ENCODE data around the gene TRPM6. TPM values are rescaled to one million over a fixed set of nuclear protein-coding genes. Genes with fewer than 3 reads are reported as not detected.
"Not testable (repeated sequence)": the region's sequence is repeated elsewhere in the genome, so short reads cannot be mapped to it uniquely, and the experiment has no call there.

The TRPM6 gene
- total RNA-seq, 1 donor from 2014 or later: not detected

DNA sequence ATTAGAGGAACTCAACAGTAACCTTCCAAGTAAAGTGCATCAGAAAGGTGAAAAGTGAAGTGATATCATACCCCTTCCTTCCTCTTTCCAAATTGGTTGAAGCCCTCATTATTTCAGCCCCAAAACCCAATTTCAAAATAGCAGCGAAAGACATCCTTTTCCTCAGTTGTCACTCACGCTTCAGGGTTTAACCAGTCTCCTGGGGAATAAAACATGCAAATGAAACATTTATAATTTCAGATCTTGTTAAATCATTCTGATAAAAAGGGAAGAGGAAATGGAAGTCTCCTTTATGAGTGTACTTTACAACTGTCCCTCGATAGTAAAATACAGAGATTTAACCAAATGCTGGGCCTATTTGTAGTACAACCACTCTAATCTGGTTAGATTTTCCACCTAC is 22.5 kb downstream of the TRPM6 start:
- TF ChIP-seq, protein P1, sequence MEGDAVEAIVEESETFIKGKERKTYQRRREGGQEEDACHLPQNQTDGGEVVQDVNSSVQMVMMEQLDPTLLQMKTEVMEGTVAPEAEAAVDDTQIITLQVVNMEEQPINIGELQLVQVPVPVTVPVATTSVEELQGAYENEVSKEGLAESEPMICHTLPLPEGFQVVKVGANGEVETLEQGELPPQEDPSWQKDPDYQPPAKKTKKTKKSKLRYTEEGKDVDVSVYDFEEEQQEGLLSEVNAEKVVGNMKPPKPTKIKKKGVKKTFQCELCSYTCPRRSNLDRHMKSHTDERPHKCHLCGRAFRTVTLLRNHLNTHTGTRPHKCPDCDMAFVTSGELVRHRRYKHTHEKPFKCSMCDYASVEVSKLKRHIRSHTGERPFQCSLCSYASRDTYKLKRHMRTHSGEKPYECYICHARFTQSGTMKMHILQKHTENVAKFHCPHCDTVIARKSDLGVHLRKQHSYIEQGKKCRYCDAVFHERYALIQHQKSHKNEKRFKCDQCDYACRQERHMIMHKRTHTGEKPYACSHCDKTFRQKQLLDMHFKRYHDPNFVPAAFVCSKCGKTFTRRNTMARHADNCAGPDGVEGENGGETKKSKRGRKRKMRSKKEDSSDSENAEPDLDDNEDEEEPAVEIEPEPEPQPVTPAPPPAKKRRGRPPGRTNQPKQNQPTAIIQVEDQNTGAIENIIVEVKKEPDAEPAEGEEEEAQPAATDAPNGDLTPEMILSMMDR (conservative IDR thresholded peaks at IDR 0.05): no peak
- Mint-ChIP-seq H3K27me3 (ENCODE audit: low read depth) (no peaks in the 10 kb centered on the region), H3K27ac (ENCODE audit: unreplicated experiment) (no peak overlapping the region), H3K4me1 (peaks cover 3% of the 10 kb centered on the region), H3K4me3 (no peak overlapping the region), H3K36me3 (ENCODE audit: low read depth) (no peaks in the 10 kb centered on the region), H3K9me3 (no peaks in the 10 kb centered on the region)
- DNase-seq (ENCODE audit: low read depth, low spot score): no peak

DNA sequence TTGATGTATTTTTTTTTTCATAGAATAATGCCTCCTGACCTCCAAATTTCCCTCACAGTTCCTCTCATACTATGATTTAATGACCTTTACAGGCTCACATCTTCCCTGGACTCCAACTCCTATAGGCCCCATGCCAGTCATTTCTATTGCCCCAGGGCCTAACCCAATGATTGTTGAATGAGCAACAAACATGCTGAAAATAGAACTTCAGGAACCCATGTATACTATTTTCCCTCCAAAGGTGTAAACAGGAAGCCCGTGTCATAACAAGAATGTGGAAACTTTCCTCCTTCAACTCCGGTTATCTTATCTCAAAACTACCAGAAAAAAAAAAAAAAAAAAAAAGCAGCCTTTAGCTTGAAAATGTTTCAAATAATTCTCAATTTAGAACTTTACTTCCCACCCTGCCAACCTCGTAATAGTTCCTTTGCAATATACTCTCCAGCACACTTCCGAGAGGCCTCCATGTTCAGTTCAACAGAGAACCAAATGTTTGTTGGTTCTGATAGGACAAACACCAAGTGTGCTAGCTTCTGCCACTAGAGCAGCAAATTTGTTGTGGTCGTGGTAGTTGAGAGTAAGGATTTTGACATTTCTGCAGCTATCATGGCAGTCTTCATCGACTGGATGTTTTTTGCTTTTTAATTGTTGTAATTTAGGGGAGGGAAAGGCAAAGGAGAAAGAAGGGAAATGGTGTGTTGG is 25.8 kb downstream of the TRPM6 start:
- no peak overlapping the region for H3K27ac Mint-ChIP-seq (ENCODE audit: unreplicated experiment)
- peaks cover 3% of the 10 kb centered on the region for H3K4me1 Mint-ChIP-seq

GRCh38 chr9:74861071-74861470 is 26.6 kb downstream of the TRPM6 start:
- Mint-ChIP-seq H3K9me3 (no peaks in the 10 kb centered on the region), H3K36me3 (ENCODE audit: low read depth) (no peaks in the 10 kb centered on the region), H3K27me3 (ENCODE audit: low read depth) (no peaks in the 10 kb centered on the region), H3K27ac (ENCODE audit: unreplicated experiment) (no peak overlapping the region), H3K4me3 (no peak overlapping the region), H3K4me1 (peaks cover 3% of the 10 kb centered on the region)
- DNase-seq (ENCODE audit: low read depth, low spot score): no peak
- TF ChIP-seq, protein P1 (conservative IDR thresholded peaks at IDR 0.05): no peak

More for the DNA sequence above, 25.8 kb downstream of the TRPM6 start:
- no peaks in the 10 kb centered on the region for H3K36me3 Mint-ChIP-seq (ENCODE audit: low read depth)
- H3K4me3 Mint-ChIP-seq: no peak overlapping the region
- DNase-seq (ENCODE audit: low read depth, low spot score): no peak
- TF ChIP-seq, protein P1 (conservative IDR thresholded peaks at IDR 0.05): no peak
- no peaks in the 10 kb centered on the region for H3K27me3 Mint-ChIP-seq (ENCODE audit: low read depth)
- no peaks in the 10 kb centered on the region for H3K9me3 Mint-ChIP-seq

GRCh38 chr9:74860247-74860646 is 27.5 kb downstream of the TRPM6 start:
- H3K36me3 Mint-ChIP-seq (ENCODE audit: low read depth); H3K9me3 Mint-ChIP-seq; H3K27me3 Mint-ChIP-seq (ENCODE audit: low read depth); H3K4me3 Mint-ChIP-seq; H3K27ac Mint-ChIP-seq (ENCODE audit: unreplicated experiment); H3K4me1 Mint-ChIP-seq; DNase-seq (ENCODE audit: low read depth, low spot score): not testable (repeated sequence)

DNA sequence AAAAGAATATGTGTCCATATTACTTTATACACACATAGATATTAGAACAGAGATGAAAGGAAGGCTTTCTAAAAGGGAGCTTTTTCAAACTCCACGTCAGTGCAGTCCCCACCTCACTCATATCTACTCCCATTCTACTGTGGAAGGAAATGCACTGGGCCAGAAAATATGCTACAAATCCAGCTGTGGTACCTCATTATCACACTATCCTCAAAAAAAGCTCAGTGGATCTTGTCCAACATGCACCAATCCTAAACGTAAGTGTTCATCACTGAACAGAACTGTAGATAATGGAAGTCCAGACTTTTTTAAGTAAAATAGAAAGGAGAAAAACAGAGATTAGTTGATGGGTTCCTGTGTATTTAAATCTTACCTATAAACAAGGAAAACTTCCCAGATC is 27.9 kb downstream of the TRPM6 start:
- Mint-ChIP-seq H3K27ac (ENCODE audit: unreplicated experiment) (no peak overlapping the region), H3K4me3 (no peak overlapping the region), H3K27me3 (ENCODE audit: low read depth) (no peaks in the 10 kb centered on the region), H3K36me3 (ENCODE audit: low read depth) (no peaks in the 10 kb centered on the region), H3K4me1 (peaks cover 3% of the 10 kb centered on the region), H3K9me3 (no peaks in the 10 kb centered on the region)
- TF ChIP-seq, protein P1 (conservative IDR thresholded peaks at IDR 0.05): no peak
- DNase-seq (ENCODE audit: low read depth, low spot score): no peak

GRCh38 chr9:74858751-74859414 is 28.8 kb downstream of the TRPM6 start:
- no peaks in the 10 kb centered on the region for H3K9me3 Mint-ChIP-seq

More at GRCh38 chr9:74858751-74859414, 28.8 kb downstream of the TRPM6 start:
- TF ChIP-seq, protein P1 (conservative IDR thresholded peaks at IDR 0.05): no peak
- Mint-ChIP-seq H3K36me3 (ENCODE audit: low read depth) (no peaks in the 10 kb centered on the region), H3K27ac (ENCODE audit: unreplicated experiment) (no peak overlapping the region), H3K27me3 (ENCODE audit: low read depth) (no peaks in the 10 kb centered on the region), H3K4me1 (peaks cover 3% of the 10 kb centered on the region), H3K4me3 (no peak overlapping the region)
- no peak for DNase-seq (ENCODE audit: low read depth, low spot score)
